ENCODE data around the gene CACNA1B.
"Not testable (repeated sequence)": the region's sequence is repeated elsewhere in the genome, so short reads cannot be mapped to it uniquely, and the experiment has no call there.

CACNA1B gene

GRCh38 chr9:138103111-138103848, 225.7 kb downstream of the CACNA1B start:
- FAIRE-seq = no peak

DNA sequence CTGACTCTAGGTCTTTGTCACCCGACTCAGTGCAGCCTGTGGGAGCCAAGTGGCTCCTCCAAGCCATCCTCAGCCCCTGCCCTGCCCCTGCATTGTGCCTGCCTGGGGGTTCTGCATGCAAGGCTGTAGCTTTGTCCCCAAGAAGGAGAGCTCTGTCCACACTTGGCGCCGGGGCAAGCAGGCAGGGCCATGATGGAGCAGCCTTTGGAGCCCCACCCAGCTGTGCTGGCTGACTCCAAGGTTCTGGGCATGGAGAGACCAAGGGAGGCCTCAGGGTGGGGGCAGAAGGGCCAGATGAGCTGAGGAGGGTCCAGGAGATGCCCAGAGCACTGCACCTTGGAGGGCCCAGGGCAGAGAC, 226.2 kb downstream of the CACNA1B start:
- FAIRE-seq = no peak

DNA sequence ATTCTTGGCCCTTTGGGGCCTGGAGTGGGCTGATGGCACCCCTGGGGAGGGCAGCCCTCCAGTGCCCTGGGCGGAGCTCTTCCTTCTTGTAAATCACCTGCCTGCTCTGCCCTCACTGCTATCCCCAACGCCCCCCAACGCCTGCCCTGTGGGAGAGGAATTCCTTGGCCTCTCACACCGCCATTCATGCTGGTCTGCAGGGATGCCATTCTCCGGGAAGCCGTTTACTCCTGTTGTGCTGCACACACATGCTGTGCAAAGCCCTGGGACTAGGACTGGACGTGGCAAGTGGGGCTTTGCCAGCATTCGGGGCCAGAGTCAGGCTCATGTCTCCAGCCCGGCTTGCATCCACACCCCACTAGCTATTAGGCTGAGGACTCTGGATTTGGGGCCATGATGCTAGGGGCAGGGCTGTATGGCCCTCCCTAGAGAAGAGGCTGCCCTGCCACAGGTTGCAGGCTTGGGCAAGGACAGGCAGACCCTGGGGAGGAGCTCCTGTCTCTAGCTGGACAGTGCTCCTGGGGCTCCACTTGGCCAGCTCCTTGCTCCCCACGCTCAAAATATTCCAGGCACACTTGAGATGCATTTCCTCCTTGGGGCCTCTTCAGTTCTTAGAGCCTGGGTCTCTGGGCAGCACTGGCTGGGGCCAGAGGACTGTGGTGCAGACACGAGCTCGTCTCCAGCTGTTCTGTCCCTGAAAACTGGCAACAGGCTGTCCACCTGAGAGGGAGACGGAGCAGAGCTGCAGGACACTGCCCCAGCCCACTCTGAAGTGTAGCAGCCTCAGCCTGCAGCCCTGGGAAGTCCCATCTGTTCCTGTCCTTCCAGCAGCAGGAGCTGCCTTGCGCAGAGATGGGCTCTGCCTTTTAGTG, 226.9 kb downstream of the CACNA1B start:
- no peak for FAIRE-seq

DNA sequence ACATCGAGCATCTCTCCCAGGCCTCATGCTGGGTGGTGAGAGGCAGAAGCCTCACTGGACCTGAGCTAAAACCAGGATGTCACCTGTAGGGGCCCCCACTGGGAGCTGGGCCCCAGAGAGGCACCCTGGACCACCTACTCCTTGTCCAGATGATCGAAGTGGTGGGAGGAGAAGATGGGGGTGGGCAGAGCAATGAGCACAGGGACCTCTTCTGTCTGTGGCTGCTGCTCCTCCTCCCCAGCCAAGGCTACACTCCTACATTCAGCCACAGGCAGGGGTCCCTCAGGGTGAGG, 227.5 kb downstream of the CACNA1B start:
- FAIRE-seq = no peak

GRCh38 chr9:138105561-138106505, 228.3 kb downstream of the CACNA1B start:
- no peak for FAIRE-seq

- not testable (repeated sequence) for FAIRE-seq
Observed at GRCh38 chr9:138107039-138107438, 229.5 kb downstream of the CACNA1B start.

DNA sequence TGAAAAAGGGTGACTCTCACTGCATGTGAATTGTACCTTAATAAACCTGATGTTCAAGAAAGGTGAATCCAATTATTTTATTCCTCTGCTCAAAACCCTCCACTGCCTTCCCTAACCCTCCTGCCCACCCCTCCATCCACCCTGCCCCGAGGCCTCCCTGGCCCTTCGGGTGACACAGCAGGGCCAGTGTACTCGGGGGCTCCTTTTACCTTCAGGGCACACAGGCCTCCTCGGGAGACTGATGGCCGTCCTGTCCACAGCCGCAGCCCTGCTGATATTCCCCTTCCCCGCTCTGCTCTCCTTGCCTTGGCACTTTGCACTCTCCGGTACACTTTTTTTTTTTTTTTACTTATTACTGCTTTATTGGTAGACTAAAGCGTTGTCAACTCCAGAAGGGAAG, 234.0 kb downstream of the CACNA1B start:
- FAIRE-seq = no peak

- no peak for FAIRE-seq
Observed at GRCh38 chr9:138112090-138112748, 234.6 kb downstream of the CACNA1B start.

DNA sequence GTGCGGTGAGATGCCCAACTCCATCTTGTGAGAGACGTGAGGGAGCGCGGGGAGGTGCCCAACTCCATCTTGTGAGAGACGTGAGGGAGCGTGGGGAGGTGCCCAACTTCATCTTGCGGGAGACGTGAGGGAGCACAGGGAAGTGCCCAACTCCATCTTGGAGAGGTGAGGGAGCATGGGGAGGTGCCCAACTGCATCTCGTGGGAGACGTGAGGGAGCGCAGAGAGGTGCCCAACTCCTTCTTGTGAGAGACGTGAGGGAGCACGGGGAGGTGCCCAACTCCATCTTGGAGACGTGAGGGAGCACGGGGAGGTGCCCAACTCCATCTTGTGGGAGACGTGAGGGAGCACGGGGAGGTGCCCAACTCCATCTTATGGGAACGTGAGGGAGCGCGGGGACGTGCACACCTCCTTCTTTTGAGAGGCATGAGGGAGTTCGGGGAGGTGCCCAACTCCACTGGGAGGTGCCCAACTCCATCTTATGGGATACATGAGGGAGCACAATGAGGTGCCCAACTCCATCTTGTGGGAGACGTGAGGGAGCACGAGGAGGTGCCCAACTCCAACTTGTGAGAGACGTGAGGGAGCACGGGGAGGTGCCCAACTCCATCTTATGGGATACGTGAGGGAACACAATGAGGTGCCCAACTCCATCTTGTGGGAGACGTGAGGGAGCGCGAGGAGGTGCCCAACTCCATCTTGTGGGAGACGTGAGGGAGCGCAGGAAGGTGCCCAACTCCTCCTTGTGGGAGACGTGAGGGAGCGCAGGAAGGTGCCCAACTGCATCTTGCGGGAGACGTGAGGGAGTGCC, 235.4 kb downstream of the CACNA1B start:
- no peak for FAIRE-seq

GRCh38 chr9:138113701-138114325, 236.2 kb downstream of the CACNA1B start:
- not testable (repeated sequence) for FAIRE-seq

DNA sequence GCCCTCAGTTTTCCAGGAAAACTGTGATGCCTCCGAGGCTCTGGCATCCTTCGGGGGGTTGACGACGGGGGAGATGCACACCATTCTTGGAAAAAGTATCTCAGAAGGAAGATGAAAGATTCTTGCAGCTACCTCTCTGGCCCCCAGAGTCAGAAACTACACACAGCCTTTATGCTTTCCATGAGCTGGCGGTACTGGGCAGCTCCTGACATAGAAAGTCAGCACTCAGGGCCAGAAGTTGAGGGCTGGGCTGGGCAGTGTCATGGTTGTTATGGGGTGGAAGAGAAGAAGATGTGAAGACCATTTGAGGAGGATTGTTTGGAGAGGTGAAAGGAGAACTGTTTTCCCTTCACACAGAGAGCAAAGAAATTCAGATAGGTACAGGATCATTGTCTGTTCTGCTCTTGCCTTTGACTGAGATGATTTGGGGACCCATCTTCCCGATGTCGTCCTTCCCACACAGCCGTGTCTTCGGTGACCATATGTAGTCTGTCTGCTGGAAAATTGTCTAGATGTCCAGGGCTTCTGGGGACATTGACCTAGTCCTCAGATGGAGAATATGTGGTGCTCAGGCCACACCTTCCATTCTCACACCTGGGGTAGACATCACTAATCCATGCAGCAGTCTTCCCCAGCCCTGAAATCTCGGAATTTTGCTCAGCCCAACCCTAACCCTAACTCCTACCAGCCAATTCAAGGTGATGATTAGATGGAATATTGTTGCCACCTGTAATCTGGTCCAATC, 237.1 kb downstream of the CACNA1B start:
- FAIRE-seq = no peak

GRCh38 chr9:138115506-138115905, 237.9 kb downstream of the CACNA1B start:
- no peak for FAIRE-seq

GRCh38 chr9:138116521-138116920, 238.9 kb downstream of the CACNA1B start:
- no peak for FAIRE-seq

DNA sequence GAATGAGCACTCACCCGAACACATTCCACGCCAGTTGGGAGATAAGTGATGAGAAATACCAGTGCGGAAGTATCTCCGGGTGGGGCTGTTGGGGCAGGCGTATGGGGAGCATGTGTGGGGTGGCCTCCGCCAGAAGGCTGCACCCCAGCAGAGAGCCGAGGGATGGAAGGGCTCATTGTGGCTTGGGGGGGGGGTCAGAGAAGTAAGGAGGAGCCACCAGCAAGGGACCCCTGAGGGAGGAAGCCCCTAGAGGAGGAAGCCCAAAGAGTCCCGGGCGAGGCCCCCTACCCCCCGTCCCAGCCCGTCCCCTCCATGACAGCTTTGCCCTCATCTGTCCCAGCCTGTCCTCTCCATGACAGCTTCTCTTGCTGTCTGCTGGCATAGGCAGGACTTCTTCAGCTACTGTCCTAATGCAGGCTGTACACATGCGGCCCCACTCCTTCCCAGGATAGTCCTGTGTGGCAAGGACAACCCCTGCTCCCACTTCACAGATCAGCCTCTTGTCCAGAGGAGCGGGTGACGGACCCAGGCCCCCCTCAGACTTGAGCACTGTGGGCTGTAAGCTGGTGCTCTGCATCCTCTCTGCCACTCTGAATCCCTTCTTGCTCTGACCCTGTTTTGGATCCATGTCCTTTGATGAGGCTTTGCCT, 239.6 kb downstream of the CACNA1B start:
- no peak for FAIRE-seq

DNA sequence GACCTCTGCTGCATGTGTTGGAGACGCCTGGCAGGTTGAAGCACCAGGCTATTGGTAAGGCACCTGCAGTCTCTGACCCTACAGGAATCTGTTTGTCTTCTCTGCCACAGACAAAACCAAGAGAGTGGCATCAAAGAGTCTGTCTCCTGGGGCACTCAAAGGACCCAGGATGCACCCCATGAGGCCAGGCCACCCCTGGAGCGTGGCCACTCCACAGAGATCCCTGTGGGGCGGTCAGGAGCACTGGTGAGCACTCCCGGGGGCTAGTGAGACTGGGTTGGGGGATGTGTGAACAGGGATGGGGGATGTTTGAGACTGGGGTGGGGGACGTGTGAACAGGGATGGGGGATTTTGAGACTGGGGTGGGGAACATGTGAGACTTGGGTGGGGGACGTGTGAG, 240.3 kb downstream of the CACNA1B start:
- no peak for FAIRE-seq

GRCh38 chr9:138118601-138119071, 241.1 kb downstream of the CACNA1B start:
- FAIRE-seq = no peak

DNA sequence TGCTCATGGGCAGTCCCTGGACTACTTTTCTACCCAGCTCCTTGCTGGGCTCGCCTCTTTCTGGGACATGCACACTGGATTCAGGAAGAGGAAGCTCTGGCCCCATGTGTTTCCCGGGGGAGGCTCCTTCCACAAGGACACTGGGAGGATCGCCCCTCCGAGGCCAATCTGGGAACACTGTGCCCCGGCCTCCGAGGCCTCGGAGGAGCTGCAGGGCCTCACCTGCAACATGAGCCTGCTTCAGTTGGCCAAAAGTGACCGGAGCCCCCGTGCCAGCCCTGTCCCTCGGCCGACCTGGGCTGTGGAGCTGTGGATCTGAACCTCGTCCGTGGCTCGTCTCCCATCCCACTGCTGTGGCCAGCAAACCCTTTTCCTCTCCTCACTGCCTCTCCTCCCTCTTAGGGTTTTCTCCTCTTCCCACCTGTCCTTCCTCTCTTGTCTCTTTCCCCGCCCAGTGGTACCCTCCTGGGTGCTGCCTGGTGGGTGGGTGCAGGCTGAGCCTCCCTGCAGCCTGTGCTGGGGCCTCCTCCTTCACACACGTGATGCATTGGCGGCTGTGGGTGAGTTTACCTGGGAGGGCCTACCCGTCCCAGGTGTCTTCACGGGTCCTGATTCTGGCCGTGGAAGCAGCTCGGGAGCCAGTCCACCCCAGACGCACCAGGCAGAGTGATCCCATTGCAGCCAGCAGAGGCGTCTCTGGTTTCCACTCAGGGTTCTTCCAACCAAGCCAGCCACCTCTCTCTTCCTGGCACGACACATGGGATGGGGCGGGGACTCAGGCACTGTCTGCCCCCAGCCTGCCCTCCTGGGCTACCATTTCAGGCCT, 241.8 kb downstream of the CACNA1B start:
- no peak for FAIRE-seq

DNA sequence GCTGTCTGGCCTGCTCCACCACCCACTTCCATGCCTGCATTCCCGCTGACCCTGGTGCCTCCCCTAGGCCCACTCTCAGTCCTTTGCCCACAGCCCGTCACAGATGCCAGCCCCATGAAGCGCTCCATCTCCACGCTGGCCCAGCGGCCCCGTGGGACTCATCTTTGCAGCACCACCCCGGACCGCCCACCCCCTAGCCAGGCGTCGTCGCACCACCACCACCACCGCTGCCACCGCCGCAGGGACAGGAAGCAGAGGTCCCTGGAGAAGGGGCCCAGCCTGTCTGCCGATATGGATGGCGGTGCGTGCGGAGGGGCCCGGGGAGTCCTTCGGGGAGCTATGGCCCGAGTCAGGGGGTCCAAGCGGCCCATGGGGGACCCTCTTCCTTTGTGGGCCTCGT, 242.5 kb downstream of the CACNA1B start:
- no peak for FAIRE-seq

Measured in G401.6 (cell line).